Naive thymus-derived CD4-positive, alpha-beta T cell (primary cell): ENCODE measurements around the gene GKN2. TPM values are rescaled to one million over a fixed set of nuclear protein-coding genes. Genes with fewer than 3 reads are reported as not detected.

ENCODE experiments used
- ATAC-seq: fragments of 150-1000 bp; cut with Tn5 transposase; 2 replicates; pipeline ENCODE4 v1.10.0; 2021; ENCODE audit warnings: mild to moderate bottlenecking, moderate library complexity
- CTCF ChIA-PET: fragments of 350-600 bp; sonication (Branson Sonifier 250); formaldehyde crosslinking; loops from one replicate; lab custom pipeline; 2021; ENCODE audit warnings: antibody characterized with exemption; lab: Charles Lee
- POLR2A ChIA-PET: fragments of 350-600 bp; sonication (Branson Sonifier 250); formaldehyde crosslinking; loops from one replicate; lab custom pipeline; 2021; ENCODE audit warnings: antibody characterized with exemption, inconsistent platforms; lab: Charles Lee
- DNase-seq, 9 donors: peaks; one replicate each; pipeline versions ENCODE4 v3.0.0 to v3.0.0-alpha.2; 2020 to 2022; ENCODE audit warnings: mixed read lengths in 1 of 9
- H3K27ac ChIP-seq: one replicate; pipeline ENCODE4 v1.7.0; 2013; ENCODE audit warnings: mild to moderate bottlenecking, low read depth, low read length, moderate library complexity
- H3K27me3 ChIP-seq, 2 donors: one replicate each; pipeline ENCODE4 v1.7.0; 2013; ENCODE audit warnings: low read length in 2 of 2, mild to moderate bottlenecking in 2 of 2, moderate library complexity in 2 of 2; ENCODE audit not compliant: control insufficient read depth in 2 of 2, insufficient read depth in 2 of 2
- H3K36me3 ChIP-seq, 3 experiments: 1 replicate in 2 of 3; 2 replicates in 1 of 3; pipeline ENCODE4 v1.7.0; 2013; ENCODE audit warnings: low read length in 3 of 3, mild to moderate bottlenecking in 3 of 3, moderate library complexity in 1 of 3; ENCODE audit not compliant: insufficient read depth in 3 of 3, control insufficient read depth in 2 of 3
- H3K4me1 ChIP-seq, 2 donors: one replicate each; pipeline ENCODE4 v1.7.0; 2013; ENCODE audit warnings: low read length in 2 of 2, mild to moderate bottlenecking in 2 of 2, moderate library complexity in 1 of 2; ENCODE audit not compliant: control insufficient read depth in 2 of 2, insufficient read depth in 2 of 2
- H3K4me3 ChIP-seq: 2 replicates; pipeline ENCODE4 v1.7.0; 2013; ENCODE audit warnings: mild to moderate bottlenecking, low read length
- H3K9me3 ChIP-seq, 3 experiments: 1 replicate in 2 of 3; 2 replicates in 1 of 3; pipeline ENCODE4 v1.7.0; 2013; ENCODE audit warnings: low read length in 3 of 3; ENCODE audit not compliant: control insufficient read depth in 2 of 3
- H3K27ac Mint-ChIP-seq, 9 donors: one replicate each; pipeline ENCODE4 v1.8.0; 2020 to 2022; ENCODE audit warnings: mixed read lengths in 9 of 9, mild to moderate bottlenecking in 8 of 9, moderate library complexity in 5 of 9, inconsistent platforms in 2 of 9
- H3K27me3 Mint-ChIP-seq, 5 donors: one replicate each; pipeline ENCODE4 v1.8.0; 2021 to 2022; ENCODE audit warnings: mixed read lengths in 5 of 5, mild to moderate bottlenecking in 1 of 5
- H3K36me3 Mint-ChIP-seq, 5 donors: one replicate each; pipeline ENCODE4 v1.8.0; 2020 to 2022; ENCODE audit warnings: mixed read lengths in 5 of 5, mild to moderate bottlenecking in 3 of 5, inconsistent platforms in 1 of 5
- H3K4me1 Mint-ChIP-seq, 7 donors: one replicate each; pipeline ENCODE4 v1.8.0; 2020 to 2022; ENCODE audit warnings: mixed read lengths in 7 of 7, mild to moderate bottlenecking in 3 of 7, inconsistent platforms in 1 of 7
- H3K4me3 Mint-ChIP-seq, 10 donors: one replicate each; pipeline ENCODE4 v1.8.0; 2020 to 2022; ENCODE audit warnings: mild to moderate bottlenecking in 10 of 10, mixed read lengths in 10 of 10, moderate library complexity in 6 of 10, inconsistent platforms in 2 of 10
- H3K9me3 Mint-ChIP-seq, 11 donors: one replicate each; pipeline ENCODE4 v1.8.0; 2020 to 2022; ENCODE audit warnings: mixed read lengths in 11 of 11, mild to moderate bottlenecking in 4 of 11, inconsistent platforms in 1 of 11, moderate library complexity in 1 of 11
- intact Hi-C, 2 donors: fragments of 100-400 bp; cut with micrococcal nuclease; formaldehyde crosslinking; loops; one replicate each; pipeline ENCODE4 v1.15.1; 2023
- polyA plus RNA-seq, 2 donors: library from polyadenylated mRNA; unstranded; fragments of 300-500 nt; fragmentation: Illumina TruSeq; gene quantifications; one replicate each; pipeline ENCODE4 v1.2.3, GENCODE V29; 2021
- total RNA-seq, 6 experiments: library from RNA in 5 of 6; stranded (reverse) in 5 of 6; gene quantifications; 1 replicate in 5 of 6; 2 replicates in 1 of 6; pipeline ENCODE4 v1.2.3 and lab custom pipeline; 2021 to 2026

Gene GKN2
- total and polyA plus RNA-seq, 7 experiments from 2014 or later: not detected

DNA sequence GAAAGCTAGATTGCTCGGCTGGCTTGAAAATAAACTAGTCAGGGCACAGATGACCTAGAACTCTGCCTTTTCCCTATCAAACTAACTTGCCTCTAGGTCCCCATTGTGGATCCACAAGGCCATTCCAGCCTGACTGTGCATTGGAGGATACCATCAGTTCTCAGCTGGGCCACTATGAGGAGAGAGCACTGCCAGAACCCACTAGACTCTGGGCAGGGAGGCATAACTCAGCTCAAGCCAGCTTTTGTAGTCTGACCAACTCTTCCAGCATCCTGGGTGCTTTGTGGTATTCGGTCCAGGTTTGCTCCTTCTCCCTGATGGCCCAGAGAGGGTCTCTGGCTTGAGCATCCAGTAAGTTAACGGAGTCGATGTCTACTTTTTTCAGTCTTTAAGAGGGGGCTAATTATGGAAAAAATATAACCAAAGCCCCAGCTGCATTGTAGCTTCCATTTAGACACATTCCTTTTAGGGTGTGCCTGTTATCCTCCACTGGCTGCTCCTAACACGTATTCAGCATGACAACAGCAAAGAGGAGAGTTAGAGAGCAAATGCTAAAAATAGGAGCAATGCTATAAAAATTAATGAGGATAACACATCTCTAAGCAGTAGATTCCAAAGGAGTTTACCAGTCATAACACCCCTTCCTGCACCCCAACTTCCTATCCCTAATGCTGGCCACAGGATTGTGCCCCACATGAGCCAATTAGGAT is 15.2 kb downstream of the GKN2 start:
- Histone ChIP-seq H3K9me3 (no peaks in the 10 kb centered on the region), H3K36me3 (no peaks in the 10 kb centered on the region), H3K27me3 (peaks cover 0 to 4% of the 10 kb centered on the region in 2 donors), H3K27ac (no peak overlapping the region), H3K4me3 (no peak overlapping the region), H3K4me1 (no peaks in the 10 kb centered on the region)
- ChIA-PET POLR2A (no interaction called here), CTCF (interaction anchor here (0.5 to 0.6 kb wide), 3 partner anchors 184 to 342 kb away, joined by 3 to 7 read pairs (median 3); no protein-coding TSS in a partner anchor)
- H3K27ac Mint-ChIP-seq: no peak overlapping the region
- H3K9me3 Mint-ChIP-seq: peaks cover 0 to 6% (median 0%) of the 10 kb centered on the region in 11 donors
- intact Hi-C loops: no loop called here
- H3K4me3 Mint-ChIP-seq: no peak overlapping the region
- peaks cover 6 to 67% (median 16%) of the 10 kb centered on the region in 5 donors for H3K27me3 Mint-ChIP-seq
- DNase-seq (no peak), ATAC-seq (no peak)
- no peaks in the 10 kb centered on the region for H3K36me3 Mint-ChIP-seq
- H3K4me1 Mint-ChIP-seq: no peaks in the 10 kb centered on the region

GRCh38 chr2:68936889-68937288 is 15.8 kb downstream of the GKN2 start:
- intact Hi-C loops: no loop called here
- Histone ChIP-seq H3K27me3 (peaks cover 0 to 4% of the 10 kb centered on the region in 2 donors), H3K4me1 (no peaks in the 10 kb centered on the region), H3K4me3 (no peak overlapping the region), H3K27ac (no peak overlapping the region), H3K36me3 (no peaks in the 10 kb centered on the region), H3K9me3 (no peaks in the 10 kb centered on the region)
- ChIA-PET CTCF (interaction anchor here (0.6 to 1.0 kb wide), 2 partner anchors 10 to 184 kb away, joined by 3 read pairs; no protein-coding TSS in a partner anchor), POLR2A (no interaction called here)
- DNase-seq: no peak
- no peak for ATAC-seq
- no peaks in the 10 kb centered on the region for H3K36me3 Mint-ChIP-seq
- H3K4me3 Mint-ChIP-seq: no peak overlapping the region
- peaks cover 0 to 6% (median 0%) of the 10 kb centered on the region in 11 donors for H3K9me3 Mint-ChIP-seq
- H3K27ac Mint-ChIP-seq: no peak overlapping the region
- H3K4me1 Mint-ChIP-seq: no peaks in the 10 kb centered on the region
- H3K27me3 Mint-ChIP-seq: peaks cover under 1 to 61% (median 12%) of the 10 kb centered on the region in 5 donors

- Histone ChIP-seq H3K27me3 (peaks cover 0 to 4% of the 10 kb centered on the region in 2 donors), H3K9me3 (no peaks in the 10 kb centered on the region), H3K27ac (no peak overlapping the region), H3K4me3 (no peak overlapping the region), H3K36me3 (no peaks in the 10 kb centered on the region), H3K4me1 (no peaks in the 10 kb centered on the region)
- Mint-ChIP-seq H3K36me3 (no peaks in the 10 kb centered on the region), H3K27ac (no peak overlapping the region), H3K9me3 (peaks cover 0 to 6% (median 0%) of the 10 kb centered on the region in 11 donors), H3K4me3 (no peak overlapping the region), H3K4me1 (no peaks in the 10 kb centered on the region), H3K27me3 (peaks cover 0 to 59% (median 8%) of the 10 kb centered on the region in 5 donors)
- ChIA-PET POLR2A (no interaction called here), CTCF (interaction anchor here (1.0 kb wide), 1 partner anchor 9 kb away, joined by 3 read pairs; no protein-coding TSS in a partner anchor)
- intact Hi-C loops: no loop called here
- no peak for ATAC-seq
- DNase-seq: no peak
Measured at GRCh38 chr2:68936427-68936826, 16.3 kb downstream of the GKN2 start.

GRCh38 chr2:68935471-68935870 is 17.2 kb downstream of the GKN2 start:
- Histone ChIP-seq H3K27ac (no peak overlapping the region), H3K27me3 (peaks cover 0 to 4% of the 10 kb centered on the region in 2 donors), H3K4me3 (no peak overlapping the region), H3K4me1 (no peaks in the 10 kb centered on the region), H3K36me3 (no peaks in the 10 kb centered on the region), H3K9me3 (no peaks in the 10 kb centered on the region)
- ChIA-PET CTCF (interaction anchor here (0.6 to 1.2 kb wide), 2 partner anchors 9 to 24 kb away, joined by 3 to 5 read pairs; no protein-coding TSS in a partner anchor), POLR2A (no interaction called here)
- H3K4me1 Mint-ChIP-seq: no peaks in the 10 kb centered on the region
- ATAC-seq (no peak), DNase-seq (no peak)
- no peak overlapping the region for H3K4me3 Mint-ChIP-seq
- peaks cover 0 to 6% (median 0%) of the 10 kb centered on the region in 11 donors for H3K9me3 Mint-ChIP-seq
- intact Hi-C loops: no loop called here
- H3K27ac Mint-ChIP-seq: no peak overlapping the region
- H3K36me3 Mint-ChIP-seq: no peaks in the 10 kb centered on the region
- H3K27me3 Mint-ChIP-seq: peaks cover 0 to 55% (median 6%) of the 10 kb centered on the region in 5 donors

DNA sequence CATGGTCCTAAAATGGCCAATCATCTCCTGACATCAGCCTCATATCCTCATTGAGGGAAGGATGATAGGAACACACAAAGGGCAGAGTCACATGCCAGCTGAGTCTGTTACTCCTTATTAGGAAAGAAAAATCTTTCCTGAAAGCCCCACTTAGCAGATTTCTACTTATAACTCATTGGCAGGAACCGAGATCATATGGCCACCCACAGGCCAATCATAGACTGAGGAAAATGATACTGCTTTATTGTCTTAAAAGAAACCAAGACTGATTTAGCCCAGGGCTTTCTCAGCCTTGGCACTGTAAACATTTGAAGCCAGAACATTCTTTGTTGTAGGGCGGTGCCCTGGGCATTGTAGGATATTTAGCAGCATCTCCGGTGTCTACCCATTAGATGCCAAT is 18.7 kb downstream of the GKN2 start:
- no peaks in the 10 kb centered on the region for H3K4me1 Mint-ChIP-seq
- no peaks in the 10 kb centered on the region for H3K36me3 Mint-ChIP-seq
- Histone ChIP-seq H3K9me3 (no peaks in the 10 kb centered on the region), H3K4me1 (no peaks in the 10 kb centered on the region), H3K4me3 (no peak overlapping the region), H3K27me3 (peaks cover 0 to 4% of the 10 kb centered on the region in 2 donors), H3K27ac (no peak overlapping the region), H3K36me3 (no peaks in the 10 kb centered on the region)
- H3K4me3 Mint-ChIP-seq: no peak overlapping the region
- no peak overlapping the region for H3K27ac Mint-ChIP-seq
- peaks cover 0 to 6% (median 0%) of the 10 kb centered on the region in 11 donors for H3K9me3 Mint-ChIP-seq
- ChIA-PET POLR2A (no interaction called here), CTCF (interaction anchor here (0.8 to 1.8 kb wide), 3 partner anchors 8 to 447 kb away, joined by 4 to 9 read pairs (median 5); no protein-coding TSS in a partner anchor)
- ATAC-seq: no peak
- DNase-seq: no peak
- peaks cover 0 to 53% (median 4%) of the 10 kb centered on the region in 5 donors for H3K27me3 Mint-ChIP-seq
- intact Hi-C loops: no loop called here

DNA sequence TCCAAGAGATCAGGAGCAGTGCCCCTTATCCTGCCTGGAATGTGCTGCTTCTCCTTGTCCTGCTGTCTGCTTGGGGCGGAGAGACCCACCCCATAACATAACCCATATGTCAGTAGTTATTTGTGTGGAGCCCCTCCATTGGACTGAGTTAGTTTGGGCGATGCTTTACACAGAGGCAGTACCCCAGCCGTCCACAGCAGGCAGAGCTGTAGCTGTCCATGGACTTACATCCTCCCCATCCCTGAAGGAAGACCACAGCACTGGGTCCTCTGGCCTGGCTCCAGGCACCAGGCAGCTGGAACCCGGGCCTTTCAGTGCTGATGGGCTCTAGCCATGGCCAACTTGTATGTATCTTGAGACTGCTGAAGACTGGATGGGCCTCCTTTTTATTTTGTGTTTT is 20.3 kb downstream of the GKN2 start:
- Mint-ChIP-seq H3K4me3 (no peak overlapping the region), H3K27ac (no peak overlapping the region), H3K4me1 (no peaks in the 10 kb centered on the region), H3K27me3 (peaks cover 0 to 45% (median 4%) of the 10 kb centered on the region in 5 donors), H3K9me3 (peaks cover 0 to 3% (median 0%) of the 10 kb centered on the region in 11 donors), H3K36me3 (no peaks in the 10 kb centered on the region)
- Histone ChIP-seq H3K27ac (no peak overlapping the region), H3K9me3 (no peaks in the 10 kb centered on the region), H3K4me3 (no peak overlapping the region), H3K27me3 (peaks cover 0 to 4% of the 10 kb centered on the region in 2 donors), H3K36me3 (no peaks in the 10 kb centered on the region), H3K4me1 (no peaks in the 10 kb centered on the region)
- ChIA-PET CTCF (interaction anchor here (1.2 to 1.8 kb wide), 3 partner anchors 11 to 445 kb away, joined by 3 to 9 read pairs (median 4); no protein-coding TSS in a partner anchor), POLR2A (interaction anchor here (0.6 kb wide), 1 partner anchor 186 kb away, joined by 4 read pairs; no protein-coding TSS in a partner anchor)
- no peak for ATAC-seq
- intact Hi-C loops: no loop called here
- DNase-seq: no peak
